SIG-M5 (cell line): ENCODE data around the gene INKA2.

ENCODE experiments used
- DNase-seq: peaks from one replicate; lab custom pipeline; 2025; lab: John Stamatoyannopoulos, UW

The INKA2 gene

GRCh38 chr1:111702504-111703050 lies 36.6 kb downstream of the INKA2 start:
- DNase-seq: no peak

DNA sequence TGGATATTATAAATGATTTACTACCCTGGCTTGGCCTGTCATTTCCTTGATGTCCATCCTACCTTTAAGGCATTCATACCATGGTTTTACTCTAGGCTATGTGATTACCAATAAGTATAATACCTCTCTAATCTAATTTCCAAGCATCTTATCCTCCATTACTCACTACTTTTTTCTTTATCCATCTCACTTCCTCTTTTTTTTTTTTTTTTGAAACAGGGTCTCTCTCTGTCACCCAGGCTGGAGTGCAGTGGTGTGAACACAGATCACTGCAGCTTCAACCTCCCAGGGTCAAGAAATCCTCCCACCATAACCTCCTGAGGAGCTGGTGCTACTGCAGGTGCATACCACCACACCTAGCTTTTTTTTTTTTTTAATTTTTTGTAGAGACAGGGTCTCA lies 39.9 kb downstream of the INKA2 start:
- DNase-seq: no peak

GRCh38 chr1:111696330-111696729 lies 42.9 kb downstream of the INKA2 start:
- no peak for DNase-seq

- DNase-seq: no peak
Observed at GRCh38 chr1:111695801-111696200, 43.4 kb downstream of the INKA2 start.

GRCh38 chr1:111691886-111692285 lies 47.3 kb downstream of the INKA2 start:
- DNase-seq: no peak

DNA sequence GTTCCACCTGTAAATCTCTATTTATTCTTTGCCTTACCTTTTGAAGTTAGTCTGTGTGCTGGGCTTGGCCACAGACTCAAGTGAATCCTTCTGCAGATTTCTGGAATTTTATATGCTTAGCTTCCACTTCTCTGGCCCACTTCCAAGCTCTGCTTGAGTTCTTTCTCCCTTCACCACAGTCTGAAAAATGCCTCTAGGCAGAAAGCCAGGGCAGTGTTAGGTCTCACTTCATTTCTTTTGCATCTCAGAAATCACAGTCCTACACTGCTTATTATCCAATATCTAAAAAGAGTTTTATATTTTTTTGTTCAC lies 48.9 kb downstream of the INKA2 start:
- no peak for DNase-seq
